Activated CD8-positive, alpha-beta memory T cell treated with anti-CD3 and anti-CD28 coated beads, Interleukin-2, amount 50 U/mL, for 24 hours (primary cell): ENCODE measurements around the gene SSBP4.
"Not testable (repeated sequence)": the region's sequence is repeated elsewhere in the genome, so short reads cannot be mapped to it uniquely, and the experiment has no call there.

Experiments
- DNase-seq: peaks from one replicate; pipeline ENCODE4 v3.0.0-alpha.2; 2020; ENCODE audit errors: extremely low read depth

Gene SSBP4

GRCh38 chr19:18419195-18419698 lies at the start of gene SSBP4:
Gene SSBP4, plus strand, starts transcription at chr19:18419398. Its CDS starts 251 bp downstream, at chr19:18419649.
- no peak for DNase-seq

GRCh38 chr19:18373407-18373891 lies 45.7 kb upstream of the SSBP4 start:
- no peak for DNase-seq

- peak; percentile 23 for DNase-seq
These were observed 45.1 kb upstream of the SSBP4 start for GRCh38 chr19:18373892-18374629.

- DNase-seq, result no peak
These were observed 42.2 kb upstream of the SSBP4 start for GRCh38 chr19:18377026-18377425.

- DNase-seq, result no peak
These were observed 39.1 kb upstream of the SSBP4 start for GRCh38 chr19:18379803-18380747.

- no peak for DNase-seq
These were observed 38.4 kb upstream of the SSBP4 start for GRCh38 chr19:18380843-18381242.

GRCh38 chr19:18383622-18384021 lies 35.6 kb upstream of the SSBP4 start:
- DNase-seq, result not testable (repeated sequence)

GRCh38 chr19:18384775-18385174 lies 34.4 kb upstream of the SSBP4 start:
- DNase-seq, result no peak

GRCh38 chr19:18385359-18385674 lies 33.9 kb upstream of the SSBP4 start:
- DNase-seq, result no peak

GRCh38 chr19:18385675-18386542 lies 33.3 kb upstream of the SSBP4 start, which contains the start of gene GDF15:
Gene GDF15, plus strand, starts transcription at chr19:18386158. Its CDS starts 32 bp downstream, at chr19:18386190.
- DNase-seq, result no peak

GRCh38 chr19:18386543-18387271 lies 32.5 kb upstream of the SSBP4 start:
- no peak for DNase-seq

GRCh38 chr19:18388100-18388959 lies 30.9 kb upstream of the SSBP4 start:
- DNase-seq, result peak; percentile 42

GRCh38 chr19:18388960-18389725 lies 30.1 kb upstream of the SSBP4 start:
- DNase-seq, result no peak

- no peak for DNase-seq
These were observed 29.5 kb upstream of the SSBP4 start for GRCh38 chr19:18389726-18390064.

GRCh38 chr19:18390065-18390907 lies 28.9 kb upstream of the SSBP4 start:
- DNase-seq, result no peak

GRCh38 chr19:18391509-18392075 lies 27.6 kb upstream of the SSBP4 start:
- no peak for DNase-seq

GRCh38 chr19:18392417-18392816 lies 26.8 kb upstream of the SSBP4 start:
- DNase-seq, result no peak

- DNase-seq, result no peak
These were observed 26.3 kb upstream of the SSBP4 start for GRCh38 chr19:18392926-18393325.
